ENCODE data around the gene AAMP. TPM values are rescaled to one million over a fixed set of nuclear protein-coding genes. Genes with fewer than 3 reads are reported as not detected.

Gene AAMP
- total and polyA plus RNA-seq, 2 donors: 67.2 to 69.2 TPM

GRCh38 chr2:218216336-218216673 lies 53.6 kb downstream of the AAMP start:
- H3K4me1 ChIP-seq (ENCODE audit: control insufficient read depth in 2 of 2, insufficient read depth in 2 of 2, low read length in 2 of 2): peaks cover 21 to 33% of the 10 kb centered on the region in 2 donors
- H3K36me3 ChIP-seq (ENCODE audit: control insufficient read depth in 2 of 2, insufficient read depth in 2 of 2, low read length in 1 of 2): peaks cover 0 to 15% of the 10 kb centered on the region in 2 donors
- H3K27ac ChIP-seq (ENCODE audit: low read depth in 1 of 2, low read length in 1 of 2): peak overlapping the region; percentile 81 to 97
- peaks cover 0 to 3% of the 10 kb centered on the region in 2 donors for H3K9me3 ChIP-seq (ENCODE audit: control insufficient read depth in 2 of 2, insufficient read depth in 1 of 2, low read length in 1 of 2)
- no peak for DNase-seq (ENCODE audit: low read depth in 6 of 9, low spot score in 9 of 9)
- H3K27me3 ChIP-seq (ENCODE audit: control insufficient read depth in 2 of 2, insufficient read depth in 1 of 2, low read length in 1 of 2): no peaks in the 10 kb centered on the region
- WGBS: 85% methylated on average over 9 of the region's 9 CpGs
- H3K4me3 ChIP-seq (ENCODE audit: low read length in 2 of 2): peak overlapping the region; percentile 98 to 99

Other genes with a start within 250 kb of the AAMP start
- 2.6 TPM for gene RUFY4, start 200.9 kb downstream of the AAMP start, total RNA-seq
- gene RUFY4, start 200.9 kb downstream of the AAMP start, polyA plus RNA-seq: 5.4 TPM
- 0.38 TPM for gene CXCR2, start 144.1 kb downstream of the AAMP start, total RNA-seq
- 0.57 TPM for gene CXCR2, start 144.1 kb downstream of the AAMP start, polyA plus RNA-seq
- 0.24 TPM for gene CXCR1, start 103.2 kb downstream of the AAMP start, total RNA-seq
- 0.37 TPM for gene CXCR1, start 103.2 kb downstream of the AAMP start, polyA plus RNA-seq
- 368 TPM for gene ARPC2, start 52.9 kb downstream of the AAMP start, total RNA-seq
- gene ARPC2, start 52.9 kb downstream of the AAMP start, polyA plus RNA-seq: 292 TPM
- 0.28 TPM for gene GPBAR1, start 9.1 kb downstream of the AAMP start, total RNA-seq
- 1.0 TPM for gene GPBAR1, start 9.1 kb downstream of the AAMP start, polyA plus RNA-seq
- gene PNKD, start 382 bp upstream of the AAMP start, total RNA-seq: 61.9 TPM
- 76.1 TPM for gene PNKD, start 382 bp upstream of the AAMP start, polyA plus RNA-seq
- 44.0 TPM for gene TMBIM1, start 22.4 kb upstream of the AAMP start, total RNA-seq
- gene TMBIM1, start 22.4 kb upstream of the AAMP start, polyA plus RNA-seq: 56.2 TPM
- gene CATIP, start 86.7 kb upstream of the AAMP start, total RNA-seq: 0.19 TPM
- gene CATIP, start 86.7 kb upstream of the AAMP start, polyA plus RNA-seq: 0.52 TPM
- 0.71 TPM for gene SLC11A1, start 112.1 kb upstream of the AAMP start, total RNA-seq
- gene SLC11A1, start 112.1 kb upstream of the AAMP start, polyA plus RNA-seq: 25.2 TPM
- gene CTDSP1, start 129.7 kb upstream of the AAMP start, total RNA-seq: 58.2 TPM
- gene CTDSP1, start 129.7 kb upstream of the AAMP start, polyA plus RNA-seq: 91.9 TPM
- gene VIL1, start 149.0 kb upstream of the AAMP start, total RNA-seq: 0.14 TPM
- 0.16 TPM for gene VIL1, start 149.0 kb upstream of the AAMP start, polyA plus RNA-seq